Natural killer cell (primary cell): ENCODE measurements around the gene LARGE1. TPM values are rescaled to one million over a fixed set of nuclear protein-coding genes. Genes with fewer than 3 reads are reported as not detected.

Experiments used
- ATAC-seq, 3 donors: fragments of 150-1000 bp in 2 of 3; fragments of 200-7000 bp in 1 of 3; cut with Tn5 transposase; 1 replicate in 1 of 3; 2 replicates in 2 of 3; pipeline ENCODE4 v1.10.0; 2021; ENCODE audit warnings: mild to moderate bottlenecking in 2 of 3, moderate library complexity in 2 of 3
- DNase-seq, 2 donors: peaks; one replicate each; pipeline versions ENCODE4 v3.0.0 to v3.0.0-alpha.2; 2013 to 2021; ENCODE audit warnings: mixed read lengths in 1 of 2
- H3K27ac ChIP-seq: one replicate; pipeline ENCODE4 v1.5.1; 2013; ENCODE audit warnings: mild to moderate bottlenecking, low read length
- H3K27me3 ChIP-seq: one replicate; pipeline ENCODE4 v1.6.1; 2013; ENCODE audit warnings: low read length; ENCODE audit not compliant: control insufficient read depth, insufficient read depth
- H3K36me3 ChIP-seq: one replicate; pipeline ENCODE4 v1.6.1; 2013; ENCODE audit warnings: low read length; ENCODE audit not compliant: control insufficient read depth, insufficient read depth
- H3K4me1 ChIP-seq: one replicate; pipeline ENCODE4 v1.6.1; 2013; ENCODE audit warnings: low read length; ENCODE audit not compliant: control insufficient read depth, insufficient read depth
- H3K4me3 ChIP-seq: one replicate; pipeline ENCODE4 v1.5.1; 2013; ENCODE audit warnings: low read length
- H3K9me3 ChIP-seq: one replicate; pipeline ENCODE4 v1.6.1; 2013; ENCODE audit warnings: low read length; ENCODE audit not compliant: control insufficient read depth, insufficient read depth
- H3K27ac Mint-ChIP-seq, 2 donors: one replicate each; pipeline ENCODE4 v1.8.0; 2022; ENCODE audit warnings: mild to moderate bottlenecking in 2 of 2, mixed read lengths in 2 of 2, moderate library complexity in 1 of 2
- H3K27me3 Mint-ChIP-seq, 2 donors: one replicate each; pipeline ENCODE4 v1.8.0; 2022; ENCODE audit warnings: low read depth in 2 of 2, mixed read lengths in 2 of 2
- H3K36me3 Mint-ChIP-seq: one replicate; pipeline ENCODE4 v1.8.0; 2022; ENCODE audit warnings: mixed read lengths
- H3K4me1 Mint-ChIP-seq, 2 donors: one replicate each; pipeline ENCODE4 v1.8.0; 2022; ENCODE audit warnings: mixed read lengths in 2 of 2
- H3K4me3 Mint-ChIP-seq: one replicate; pipeline ENCODE4 v1.8.0; 2022; ENCODE audit warnings: mild to moderate bottlenecking, moderate library complexity, mixed read lengths
- H3K9me3 Mint-ChIP-seq, 2 donors: one replicate each; pipeline ENCODE4 v1.8.0; 2022; ENCODE audit warnings: mixed read lengths in 2 of 2
- CTCF ChIP-seq: fragments of 200-600 bp; IDR thresholded peaks from one replicate; pipeline ENCODE4 v1.8.0; 2022; ENCODE audit warnings: antibody characterized with exemption
- WGBS: methylation state at CpG from one replicate; pipeline ENCODE4 v1.1.7; 2013; ENCODE audit warnings: missing lambda C conversion rate; ENCODE audit not compliant: insufficient coverage; 5-methylcytosine and 5-hydroxymethylcytosine counted together
- intact Hi-C: fragments of 100-400 bp; cut with micrococcal nuclease; formaldehyde crosslinking; loops from one replicate; pipeline ENCODE4 v1.14.2; 2022
- total RNA-seq, 4 donors: library from RNA; stranded (reverse); fragments of 120-200 nt in 1 of 4; gene quantifications; one replicate each; pipeline versions ENCODE4 v1.2.3 to v1.2.4, GENCODE V29; 2013 to 2022

LARGE1 gene
- total RNA-seq, 3 donors from 2014 or later (not counting 1 experiment from before 2014, with no cell fraction given): 2.6 to 11.6 (median 4.1) TPM

GRCh38 chr22:33873666-33874065, 46.6 kb downstream of the LARGE1 start:
- no peaks in the 10 kb centered on the region for H3K36me3 ChIP-seq
- intact Hi-C loops: no loop called here

GRCh38 chr22:33873186-33873585, 47.1 kb downstream of the LARGE1 start:
- Histone ChIP-seq H3K4me3 (no peak overlapping the region), H3K36me3 (no peaks in the 10 kb centered on the region), H3K9me3 (no peaks in the 10 kb centered on the region), H3K4me1 (no peaks in the 10 kb centered on the region), H3K27me3 (no peaks in the 10 kb centered on the region), H3K27ac (no peak overlapping the region)
- H3K9me3 Mint-ChIP-seq: no peaks in the 10 kb centered on the region
- H3K27ac Mint-ChIP-seq: no peak overlapping the region
- whole genome bisulfite sequencing: 83% methylated on average over 14 of the region's 14 CpGs
- peaks cover 0 to 5% of the 10 kb centered on the region in 2 donors for H3K27me3 Mint-ChIP-seq
- DNase-seq (no peak), ATAC-seq (no peak)
- H3K4me1 Mint-ChIP-seq: no peaks in the 10 kb centered on the region
- TF ChIP-seq CTCF: no peak
- H3K4me3 Mint-ChIP-seq: no peak overlapping the region
- no peaks in the 10 kb centered on the region for H3K36me3 Mint-ChIP-seq
- intact Hi-C loops: no loop called here

More at GRCh38 chr22:33873666-33874065, 46.6 kb downstream of the LARGE1 start:
- no peak overlapping the region for H3K4me3 Mint-ChIP-seq
- H3K4me1 ChIP-seq: no peaks in the 10 kb centered on the region
- H3K27ac ChIP-seq: no peak overlapping the region
- ATAC-seq: no peak
- H3K4me1 Mint-ChIP-seq: no peaks in the 10 kb centered on the region
- TF ChIP-seq CTCF: no peak
- H3K27me3 Mint-ChIP-seq: peaks cover 0 to 2% of the 10 kb centered on the region in 2 donors
- no peaks in the 10 kb centered on the region for H3K27me3 ChIP-seq
- 53% methylated on average over 2 of the region's 2 CpGs for WGBS
- H3K27ac Mint-ChIP-seq: no peak overlapping the region
- no peak overlapping the region for H3K4me3 ChIP-seq
- H3K36me3 Mint-ChIP-seq: no peaks in the 10 kb centered on the region
- no peaks in the 10 kb centered on the region for H3K9me3 ChIP-seq
- no peaks in the 10 kb centered on the region for H3K9me3 Mint-ChIP-seq
- DNase-seq: no peak

- ATAC-seq (no peak), DNase-seq (no peak)
- Histone ChIP-seq H3K36me3 (no peaks in the 10 kb centered on the region), H3K4me3 (no peak overlapping the region), H3K27ac (no peak overlapping the region), H3K9me3 (no peaks in the 10 kb centered on the region), H3K27me3 (no peaks in the 10 kb centered on the region), H3K4me1 (no peaks in the 10 kb centered on the region)
- no peak overlapping the region for H3K27ac Mint-ChIP-seq
- intact Hi-C loops: no loop called here
- H3K27me3 Mint-ChIP-seq: peaks cover 0 to 5% of the 10 kb centered on the region in 2 donors
- WGBS: 41% methylated on average over 8 of the region's 8 CpGs
- H3K4me1 Mint-ChIP-seq: no peaks in the 10 kb centered on the region
- H3K9me3 Mint-ChIP-seq: no peaks in the 10 kb centered on the region
- H3K4me3 Mint-ChIP-seq: no peak overlapping the region
- TF ChIP-seq CTCF: no peak
- H3K36me3 Mint-ChIP-seq: no peaks in the 10 kb centered on the region
Measured at GRCh38 chr22:33871935-33872334, 48.3 kb downstream of the LARGE1 start.

- Mint-ChIP-seq H3K4me1 (no peaks in the 10 kb centered on the region), H3K9me3 (no peaks in the 10 kb centered on the region), H3K27me3 (peaks cover 0 to 5% of the 10 kb centered on the region in 2 donors), H3K27ac (no peak overlapping the region), H3K36me3 (no peaks in the 10 kb centered on the region), H3K4me3 (no peak overlapping the region)
- DNase-seq (no peak), ATAC-seq (no peak)
- H3K9me3 ChIP-seq: no peaks in the 10 kb centered on the region
- H3K4me1 ChIP-seq: no peaks in the 10 kb centered on the region
- TF ChIP-seq CTCF: no peak
- intact Hi-C loops: no loop called here
- no peak overlapping the region for H3K4me3 ChIP-seq
- no peaks in the 10 kb centered on the region for H3K36me3 ChIP-seq
- no peaks in the 10 kb centered on the region for H3K27me3 ChIP-seq
- WGBS: 81% methylated on average over 2 of the region's 2 CpGs
- no peak overlapping the region for H3K27ac ChIP-seq
Measured at GRCh38 chr22:33869946-33870345, 50.3 kb downstream of the LARGE1 start.
